ENCODE data around the gene HSD11B1. TPM values are rescaled to one million over a fixed set of nuclear protein-coding genes. Genes with fewer than 3 reads are reported as not detected.

HSD11B1 gene
- total and polyA plus RNA-seq, 2 experiments from 2014 or later: not detected

GRCh38 chr1:209752890-209753289 lies 48.2 kb downstream of the HSD11B1 start:
- Histone ChIP-seq H3K4me1 (ENCODE audit: low read depth) (peaks cover under 1% of the 10 kb centered on the region), H3K9me3 (ENCODE audit: low read depth) (no peaks in the 10 kb centered on the region), H3K36me3 (no peaks in the 10 kb centered on the region), H3K27ac (no peak overlapping the region), H3K27me3 (no peaks in the 10 kb centered on the region), H3K4me3 (no peak overlapping the region)
- no peak for TF ChIP-seq CTCF (IDR thresholded peaks at IDR 0.05; ENCODE audit: low read depth, low read length)
- no peak for DNase-seq (ENCODE audit: low read depth in 1 of 2, low spot score in 1 of 2)

DNA sequence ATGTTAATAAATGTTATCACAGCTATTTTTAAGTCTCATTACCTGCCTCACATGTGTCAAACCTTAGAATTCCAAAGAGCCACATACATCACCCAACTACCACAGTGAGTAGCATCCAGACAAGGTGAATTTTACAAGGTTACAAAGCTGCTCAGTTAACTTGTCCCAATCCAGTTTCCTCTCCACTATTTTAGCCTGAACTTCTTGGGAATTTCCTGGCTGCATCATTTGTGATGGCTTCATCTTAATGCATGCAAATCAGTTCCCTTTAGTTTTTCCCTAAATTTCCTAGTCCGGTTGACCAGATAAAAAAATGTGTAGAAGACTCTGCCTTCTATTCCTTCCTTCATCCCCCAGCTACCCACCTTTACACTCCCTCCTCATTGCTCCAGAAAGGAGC lies 50.6 kb downstream of the HSD11B1 start:
- no peak for DNase-seq (ENCODE audit: low read depth in 1 of 2, low spot score in 1 of 2)
- H3K4me3 ChIP-seq: no peak overlapping the region
- peaks cover 5% of the 10 kb centered on the region for H3K4me1 ChIP-seq (ENCODE audit: low read depth)
- H3K9me3 ChIP-seq (ENCODE audit: low read depth): no peaks in the 10 kb centered on the region
- no peak overlapping the region for H3K27ac ChIP-seq
- H3K27me3 ChIP-seq: no peaks in the 10 kb centered on the region
- no peak for TF ChIP-seq CTCF (IDR thresholded peaks at IDR 0.05; ENCODE audit: low read depth, low read length)
- H3K36me3 ChIP-seq: no peaks in the 10 kb centered on the region

DNA sequence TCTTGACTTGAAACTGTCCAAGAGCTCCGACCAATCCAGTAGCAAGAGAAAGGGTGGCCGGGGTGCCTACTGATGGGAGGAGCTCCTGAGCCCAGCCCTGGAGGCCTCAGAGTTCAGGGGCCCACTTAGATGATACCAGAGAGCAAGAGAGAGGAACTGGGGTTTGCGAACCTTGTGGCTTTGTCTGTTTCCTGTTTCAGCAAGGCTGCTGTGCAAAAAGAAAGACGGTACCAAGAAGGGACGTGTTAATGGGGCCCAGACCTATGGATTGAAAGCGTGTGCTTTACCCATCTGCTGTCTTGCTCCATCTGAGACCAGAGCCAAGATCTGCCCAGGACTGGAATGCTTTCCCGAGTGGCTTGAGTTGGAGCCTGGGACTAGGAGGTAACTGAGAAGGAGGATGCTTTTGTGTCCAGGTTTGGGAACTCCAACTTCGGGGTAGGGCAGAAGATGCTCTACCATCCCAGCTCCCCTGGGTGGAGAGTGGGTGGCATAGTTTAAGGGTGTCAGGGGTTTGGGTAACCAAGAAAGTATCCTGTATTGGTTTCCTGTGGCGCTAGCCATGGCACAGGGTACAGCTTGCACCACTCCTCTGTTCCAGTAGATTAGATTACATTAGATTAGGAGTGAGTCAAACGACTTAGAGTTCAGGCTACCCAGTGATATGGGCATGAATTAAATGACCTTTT lies 51.4 kb downstream of the HSD11B1 start, which contains the start of gene TRAF3IP3:
TSS of gene TRAF3IP3 (plus strand) at position 128 of the 689 bp plus-strand sequence. CDS start 3,987 bp downstream, outside the sequence.
- Histone ChIP-seq H3K27me3 (no peaks in the 10 kb centered on the region), H3K4me3 (no peak within 1 kb of the TSS), H3K4me1 (ENCODE audit: low read depth) (peaks cover 5% of the 10 kb centered on the region), H3K36me3 (no peaks in the 10 kb centered on the region), H3K9me3 (ENCODE audit: low read depth) (no peaks in the 10 kb centered on the region), H3K27ac (no peak within 1 kb of the TSS)
- DNase-seq (ENCODE audit: low read depth in 1 of 2, low spot score in 1 of 2): no peak
- no peak for TF ChIP-seq CTCF (IDR thresholded peaks at IDR 0.05; ENCODE audit: low read depth, low read length)

DNA sequence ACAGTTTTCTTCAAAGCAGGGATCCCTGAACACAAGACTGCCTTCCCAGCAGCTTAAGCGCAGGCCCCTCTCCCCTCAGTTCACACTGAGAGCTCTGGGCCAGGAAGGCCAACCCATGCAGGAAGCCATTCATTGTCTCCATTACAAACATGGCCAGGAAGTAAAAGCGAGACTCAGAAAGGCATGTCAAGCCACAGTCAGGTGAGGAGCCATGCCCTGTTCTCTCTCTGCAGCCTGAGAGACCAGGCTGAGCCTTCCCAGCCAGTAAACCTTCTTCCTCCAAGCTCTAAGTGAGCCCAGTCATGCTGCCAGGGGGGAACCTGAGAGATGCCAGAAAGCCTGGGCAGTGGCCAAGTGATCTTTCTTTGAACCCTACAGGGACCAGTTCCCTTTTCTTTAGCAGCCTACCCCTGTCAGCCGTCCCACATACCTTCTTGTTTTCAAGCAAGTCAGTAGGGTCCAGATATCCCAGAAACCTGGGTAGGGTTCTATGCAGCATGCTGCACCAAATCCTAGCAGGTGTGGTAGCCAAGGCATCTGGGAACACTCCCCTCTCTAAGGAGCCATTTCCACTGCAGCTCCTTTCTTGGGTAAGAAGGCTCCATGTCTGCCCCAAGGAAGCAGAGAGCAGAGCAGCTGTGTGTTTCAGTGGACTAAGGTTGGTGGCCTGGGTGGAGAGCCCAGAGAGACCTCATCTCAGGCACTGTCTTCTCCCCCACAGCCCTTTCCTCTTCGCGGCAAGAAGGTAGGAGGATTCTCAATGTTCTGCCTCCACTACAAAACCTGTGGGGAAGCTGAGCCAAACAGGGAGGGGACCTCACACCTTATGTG lies 52.2 kb downstream of the HSD11B1 start:
- no peaks in the 10 kb centered on the region for H3K9me3 ChIP-seq (ENCODE audit: low read depth)
- no peak overlapping the region for H3K4me3 ChIP-seq
- H3K4me1 ChIP-seq (ENCODE audit: low read depth): peaks cover 5% of the 10 kb centered on the region
- H3K36me3 ChIP-seq: no peaks in the 10 kb centered on the region
- no peak overlapping the region for H3K27ac ChIP-seq
- no peak for TF ChIP-seq CTCF (IDR thresholded peaks at IDR 0.05; ENCODE audit: low read depth, low read length)
- no peak for DNase-seq (ENCODE audit: low read depth in 1 of 2, low spot score in 1 of 2)
- no peaks in the 10 kb centered on the region for H3K27me3 ChIP-seq

DNA sequence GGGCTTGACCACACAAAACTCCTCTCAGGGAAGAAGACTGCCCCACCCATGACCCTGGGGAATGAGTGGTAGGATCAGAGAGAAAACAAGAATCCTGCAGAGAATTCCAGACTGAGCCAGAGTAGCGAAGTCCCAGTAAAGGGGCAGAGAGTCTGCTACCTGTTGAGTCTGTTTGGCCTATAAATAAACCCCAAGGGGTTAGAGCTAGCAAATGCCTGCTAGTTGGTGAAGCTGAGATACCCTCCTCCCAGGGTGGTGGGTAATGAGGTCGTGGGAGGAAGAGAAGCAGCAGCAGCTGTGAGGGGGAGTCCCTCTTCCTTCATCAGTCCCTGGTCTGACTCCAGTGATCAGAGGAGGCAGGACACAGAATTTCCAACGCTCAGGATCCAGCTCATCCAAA lies 53.8 kb downstream of the HSD11B1 start:
- Histone ChIP-seq H3K27ac (no peak overlapping the region), H3K4me1 (ENCODE audit: low read depth) (peaks cover 5% of the 10 kb centered on the region), H3K9me3 (ENCODE audit: low read depth) (no peaks in the 10 kb centered on the region), H3K27me3 (no peaks in the 10 kb centered on the region), H3K4me3 (no peak overlapping the region), H3K36me3 (no peaks in the 10 kb centered on the region)
- TF ChIP-seq CTCF (IDR thresholded peaks at IDR 0.05; ENCODE audit: low read depth, low read length): no peak
- no peak for DNase-seq (ENCODE audit: low read depth in 1 of 2, low spot score in 1 of 2)
